ENCODE results near the gene FLNB. TPM values are rescaled to one million over a fixed set of nuclear protein-coding genes. Genes with fewer than 3 reads are reported as not detected.

The FLNB gene
- total and polyA plus RNA-seq, 9 of the 15 experiments (the other 6 are each of a cell fraction or from before 2014, with no cell fraction given), result 9.4 to 48.1 (median 25.6) TPM

DNA sequence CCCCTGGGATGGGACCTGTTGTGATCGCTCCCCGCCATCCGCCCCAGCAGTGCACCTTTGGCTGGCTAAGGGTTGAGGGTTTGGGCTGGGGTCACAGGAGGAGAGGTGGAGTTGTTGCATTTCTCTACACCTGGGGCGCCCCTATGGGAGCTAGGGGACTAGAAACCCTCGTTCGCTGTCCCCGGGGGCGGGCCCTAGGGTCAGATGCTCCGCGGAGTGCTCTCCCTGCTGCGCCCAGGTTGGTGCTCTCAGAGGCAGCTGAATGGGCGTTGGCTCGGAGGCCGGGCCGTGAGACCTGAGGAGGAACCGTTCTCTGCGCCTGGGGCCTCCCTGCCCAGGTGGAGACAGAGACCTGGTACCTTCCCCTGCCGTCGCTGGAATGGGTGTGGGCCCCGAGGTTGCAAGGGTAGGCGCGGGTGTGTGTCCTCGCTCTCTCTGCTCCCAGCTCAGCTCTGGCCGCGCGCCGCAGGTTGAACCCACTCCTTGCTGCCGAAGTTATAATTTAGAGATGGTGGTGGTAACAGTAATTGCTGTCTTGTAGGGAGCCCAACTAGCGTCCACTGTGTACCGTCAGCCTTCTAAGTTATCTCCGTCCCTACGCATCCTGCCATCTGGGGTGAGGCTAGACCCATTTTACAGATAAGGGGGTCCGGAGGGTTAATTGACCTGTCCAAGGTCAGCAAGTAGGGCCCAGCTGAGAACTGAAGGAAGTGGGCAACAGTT, 965 bp downstream of the FLNB start:
- Histone ChIP-seq H3K4me2 (ENCODE audit: insufficient read depth, low read length) (peak overlapping the region; percentile 99), H3K36me3 (ENCODE audit: control insufficient read depth, insufficient read depth, low read length) (no peaks in the 10 kb centered on the region), H3K4me3 (peak overlapping the region; percentile 83), H3K79me2 (ENCODE audit: control insufficient read depth, insufficient read depth, low read length) (peaks cover 54% of the 10 kb centered on the region), H3K9me1 (ENCODE audit: control insufficient read depth, insufficient read depth, low read length) (no peaks in the 10 kb centered on the region), H3K9ac (ENCODE audit: insufficient read depth in 1 of 2, low read depth in 2 of 2, low read length in 2 of 2) (peak overlapping the region; percentile 86 to 97), H2AFZ (ENCODE audit: low read depth, low read length) (peak overlapping the region; percentile 24; the same call in 1 of the 2 replicates), H3K27ac (ENCODE audit: extremely low read depth, low read depth, low read length) (peak overlapping the region; percentile 15; the same call in 1 of the 3 replicates), H3K27me3 (ENCODE audit: control insufficient read depth in 2 of 2, insufficient read depth in 2 of 2, low read length in 2 of 2) (no peaks in the 10 kb centered on the region), H3K4me1 (replicated peaks in 1 of 2; ENCODE audit: control insufficient read depth in 2 of 2, insufficient read depth in 2 of 2, low read length in 2 of 2) (peaks cover 2 to 20% of the 10 kb centered on the region in 2 experiments; a peak in 4 of 5 replicates), H4K20me1 (replicated peaks; ENCODE audit: control insufficient read depth, insufficient read depth, low read length) (peaks cover 12% of the 10 kb centered on the region; the same call in 1 of the 2 replicates), H3K9me3 (replicated peaks; ENCODE audit: control insufficient read depth, insufficient read depth, low read depth, low read length) (no peaks in the 10 kb centered on the region)
- FAIRE-seq (no peak), DNase-seq (ENCODE audit: extremely low read depth in 1 of 4, low spot score in 3 of 4) (peak; percentile 27 to 52 (median 43)), ATAC-seq (peak; percentile 66)
- CTCF ChIA-PET (ENCODE audit: low intra/inter-chr PET ratio), result interaction anchor here (0.8 kb wide), 1 partner anchor 165 kb away, joined by 3 read pairs; no protein-coding TSS in a partner anchor
- in situ Hi-C loops (cut with MboI), result loop anchor here (10.0 to 25.0 kb wide), 2 partner anchors 153 to 296 kb away; partner anchors contain the start of genes HTD2 and RPP14
- WGBS (ENCODE audit: insufficient coverage, low coverage, missing lambda C conversion rate), result 2% methylated on average over 24 of the region's 33 CpGs
- TF ChIP-seq RBM25 (IDR thresholded peaks at IDR 0.05; ENCODE audit: low read depth, low read length, severe bottlenecking) (peak; percentile 16), FOXM1 (IDR thresholded peaks at IDR 0.05; ENCODE audit: low read depth) (no peak), FOXM1 (CRISPR knock-in tag; IDR thresholded peaks at IDR 0.05; ENCODE audit: low read depth) (0 out of 2 replicates have a peak, but pooled peaks have one; percentile 46), KDM5B (IDR thresholded peaks at IDR 0.05; ENCODE audit: insufficient replicate concordance, low read depth, low read length) (no peak), POLR2G (IDR thresholded peaks at IDR 0.05; ENCODE audit: low read depth, low read length) (peak; percentile 5; the same call in 1 of the 2 replicates), RBFOX2 (IDR thresholded peaks at IDR 0.05; ENCODE audit: low read depth, low read length) (peak; percentile 46), NCOA1 (IDR thresholded peaks at IDR 0.05; ENCODE audit: low read depth) (no peak), ESRRA (IDR thresholded peaks at IDR 0.05; ENCODE audit: borderline replicate concordance, low read depth) (peak; percentile 80), MAZ (CRISPR knock-in tag; conservative IDR thresholded peaks at IDR 0.05 in 1 of 2, IDR thresholded peaks at IDR 0.05 in 1 of 2) (0 out of 4 replicates have a peak, but pooled peaks of 1 of the 2 experiments have one; percentile 1), ZFPM2 (CRISPR knock-in tag; IDR thresholded peaks at IDR 0.05) (no peak), RBBP5 (IDR thresholded peaks at IDR 0.05; ENCODE audit: borderline replicate concordance, insufficient read depth, low read length, poor library complexity, severe bottlenecking) (peak; percentile 18), ZKSCAN3 (CRISPR knock-in tag; IDR thresholded peaks at IDR 0.05) (0 out of 2 replicates have a peak, but pooled peaks have one; percentile 49), MECOM (CRISPR knock-in tag; IDR thresholded peaks at IDR 0.05) (peak; percentile 73; the same call in 1 of the 2 replicates)
- TF ChIP-seq, protein P1, sequence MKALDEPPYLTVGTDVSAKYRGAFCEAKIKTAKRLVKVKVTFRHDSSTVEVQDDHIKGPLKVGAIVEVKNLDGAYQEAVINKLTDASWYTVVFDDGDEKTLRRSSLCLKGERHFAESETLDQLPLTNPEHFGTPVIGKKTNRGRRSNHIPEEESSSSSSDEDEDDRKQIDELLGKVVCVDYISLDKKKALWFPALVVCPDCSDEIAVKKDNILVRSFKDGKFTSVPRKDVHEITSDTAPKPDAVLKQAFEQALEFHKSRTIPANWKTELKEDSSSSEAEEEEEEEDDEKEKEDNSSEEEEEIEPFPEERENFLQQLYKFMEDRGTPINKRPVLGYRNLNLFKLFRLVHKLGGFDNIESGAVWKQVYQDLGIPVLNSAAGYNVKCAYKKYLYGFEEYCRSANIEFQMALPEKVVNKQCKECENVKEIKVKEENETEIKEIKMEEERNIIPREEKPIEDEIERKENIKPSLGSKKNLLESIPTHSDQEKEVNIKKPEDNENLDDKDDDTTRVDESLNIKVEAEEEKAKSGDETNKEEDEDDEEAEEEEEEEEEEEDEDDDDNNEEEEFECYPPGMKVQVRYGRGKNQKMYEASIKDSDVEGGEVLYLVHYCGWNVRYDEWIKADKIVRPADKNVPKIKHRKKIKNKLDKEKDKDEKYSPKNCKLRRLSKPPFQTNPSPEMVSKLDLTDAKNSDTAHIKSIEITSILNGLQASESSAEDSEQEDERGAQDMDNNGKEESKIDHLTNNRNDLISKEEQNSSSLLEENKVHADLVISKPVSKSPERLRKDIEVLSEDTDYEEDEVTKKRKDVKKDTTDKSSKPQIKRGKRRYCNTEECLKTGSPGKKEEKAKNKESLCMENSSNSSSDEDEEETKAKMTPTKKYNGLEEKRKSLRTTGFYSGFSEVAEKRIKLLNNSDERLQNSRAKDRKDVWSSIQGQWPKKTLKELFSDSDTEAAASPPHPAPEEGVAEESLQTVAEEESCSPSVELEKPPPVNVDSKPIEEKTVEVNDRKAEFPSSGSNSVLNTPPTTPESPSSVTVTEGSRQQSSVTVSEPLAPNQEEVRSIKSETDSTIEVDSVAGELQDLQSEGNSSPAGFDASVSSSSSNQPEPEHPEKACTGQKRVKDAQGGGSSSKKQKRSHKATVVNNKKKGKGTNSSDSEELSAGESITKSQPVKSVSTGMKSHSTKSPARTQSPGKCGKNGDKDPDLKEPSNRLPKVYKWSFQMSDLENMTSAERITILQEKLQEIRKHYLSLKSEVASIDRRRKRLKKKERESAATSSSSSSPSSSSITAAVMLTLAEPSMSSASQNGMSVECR (CRISPR knock-in tag; IDR thresholded peaks at IDR 0.05), result 0 out of 2 replicates have a peak, but pooled peaks have one; percentile 3
- BruUV-seq (replicated peaks), result no TSS peak
- intact Hi-C loops (cut with micrococcal nuclease), result loop anchor here (5.0 to 10.0 kb wide), 2 partner anchors 47 to 144 kb away; no protein-coding TSS in a partner anchor
- POLR2A ChIA-PET, result interaction anchor here (0.6 to 1.7 kb wide), 9 partner anchors 10 to 297 kb away, joined by 3 to 7 read pairs (median 3); partner anchors contain the start of genes HTD2 and RPP14

Data from K562 (cell line).